ENCODE results near the gene USP40.

- no peak for TF ChIP-seq CTCF (IDR thresholded peaks at IDR 0.05)
- TF ChIP-seq EZH2 (IDR thresholded peaks at IDR 0.05) = no peak
- no peak for TF ChIP-seq EZH2phosphoT487 (IDR thresholded peaks at IDR 0.05)
Measured at GRCh38 chr2:233531955-233532354, 34.6 kb downstream of the USP40 start.
